ENCODE results near the gene TM9SF1. TPM values are rescaled to one million over a fixed set of nuclear protein-coding genes. Genes with fewer than 3 reads are reported as not detected.

Gene TM9SF1
- total and polyA plus RNA-seq, 10 donors = 4.7 to 53.6 (median 34.5) TPM

- intact Hi-C loops (cut with DNase I; ENCODE audit: low total_unique reads) = no loop called here
- peak; percentile 27 for DNase-seq
- peak overlapping the region in 7 of 8 donors; percentile 17 to 99 (median 63) for H3K27ac ChIP-seq
- no peaks in the 10 kb centered on the region for H3K9me3 ChIP-seq
- WGBS, 5 donors = 66 to 82% (median 70%) methylated on average over 3 of the region's 3 CpGs
- H3K4me1 ChIP-seq = peaks cover 24 to 85% (median 67%) of the 10 kb centered on the region in 6 donors
- peaks cover 30 to 86% (median 71%) of the 10 kb centered on the region in 6 donors for H3K36me3 ChIP-seq
- no peak for TF ChIP-seq POLR2A (IDR thresholded peaks at IDR 0.05)
- TF ChIP-seq POLR2AphosphoS5 (IDR thresholded peaks at IDR 0.05) = peak in 1 of 3 donors; percentile 64
- no peaks in the 10 kb centered on the region for H3K27me3 ChIP-seq (replicated peaks in 1 of 7)
- peak overlapping the region in 1 of 8 donors; percentile 11 for H3K4me3 ChIP-seq
These were observed 27.6 kb downstream of the TM9SF1 start for GRCh38 chr14:24167469-24168114.

- peak overlapping the region in 5 of 8 donors; percentile 17 to 99 (median 95) for H3K27ac ChIP-seq
These were observed 29.5 kb downstream of the TM9SF1 start for GRCh38 chr14:24165785-24166184.

GRCh38 chr14:24164518-24164991, 30.7 kb downstream of the TM9SF1 start:
- no peaks in the 10 kb centered on the region for H3K27me3 ChIP-seq (replicated peaks in 1 of 7)
- H3K4me3 ChIP-seq = no peak overlapping the region
- intact Hi-C loops (cut with DNase I; ENCODE audit: low total_unique reads) = no loop called here
- H3K27ac ChIP-seq = peak overlapping the region in 7 of 8 donors; percentile 13 to 99 (median 95)
- H3K4me1 ChIP-seq = peaks cover 31 to 83% (median 67%) of the 10 kb centered on the region in 6 donors
- WGBS, 5 donors = 92 to 96% (median 94%) methylated on average over 11 to 14 of the region's 14 CpGs
- TF ChIP-seq POLR2A (IDR thresholded peaks at IDR 0.05) (no peak), POLR2AphosphoS5 (IDR thresholded peaks at IDR 0.05) (no peak), CTCF (IDR thresholded peaks at IDR 0.05 in 8 of 11, conservative IDR thresholded peaks at IDR 0.05 in 3 of 11) (no peak)
- no peaks in the 10 kb centered on the region for H3K9me3 ChIP-seq
- H3K36me3 ChIP-seq = peaks cover 30 to 91% (median 75%) of the 10 kb centered on the region in 6 donors
- DNase-seq = peak; percentile 71

More at GRCh38 chr14:24165785-24166184, 29.5 kb downstream of the TM9SF1 start:
- peaks cover 25 to 80% (median 61%) of the 10 kb centered on the region in 6 donors for H3K4me1 ChIP-seq
- intact Hi-C loops (cut with DNase I; ENCODE audit: low total_unique reads) = no loop called here
- WGBS, 5 donors = 95 to 97% (median 95%) methylated on average over 5 of the region's 5 CpGs
- no peaks in the 10 kb centered on the region for H3K27me3 ChIP-seq (replicated peaks in 1 of 7)
- DNase-seq = no peak
- no peaks in the 10 kb centered on the region for H3K9me3 ChIP-seq
- H3K36me3 ChIP-seq = peaks cover 30 to 91% (median 73%) of the 10 kb centered on the region in 6 donors
- no peak for TF ChIP-seq CTCF (IDR thresholded peaks at IDR 0.05 in 8 of 11, conservative IDR thresholded peaks at IDR 0.05 in 3 of 11)
- no peak for TF ChIP-seq POLR2A (IDR thresholded peaks at IDR 0.05)
- TF ChIP-seq POLR2AphosphoS5 (IDR thresholded peaks at IDR 0.05) = no peak
- H3K4me3 ChIP-seq = no peak overlapping the region

- Histone ChIP-seq H3K9me3 (no peaks in the 10 kb centered on the region), H3K27me3 (replicated peaks in 1 of 7) (no peaks in the 10 kb centered on the region), H3K4me3 (peak overlapping the region; percentile 67 to 96 (median 78)), H3K27ac (peak overlapping the region; percentile 92 to 99 (median 97)), H3K4me1 (peaks cover 31 to 87% (median 69%) of the 10 kb centered on the region in 6 donors), H3K36me3 (peaks cover 30 to 91% (median 77%) of the 10 kb centered on the region in 6 donors)
- no peak for TF ChIP-seq CTCF (IDR thresholded peaks at IDR 0.05 in 8 of 11, conservative IDR thresholded peaks at IDR 0.05 in 3 of 11)
- TF ChIP-seq POLR2AphosphoS5 (IDR thresholded peaks at IDR 0.05) = no peak
- no peak for TF ChIP-seq POLR2A (IDR thresholded peaks at IDR 0.05)
- 24 to 55% (median 44%) methylated on average over 6 to 8 of the region's 8 CpGs for WGBS, 5 donors
- intact Hi-C loops (cut with DNase I; ENCODE audit: low total_unique reads) = no loop called here
- DNase-seq = no peak
These were observed 33.1 kb downstream of the TM9SF1 start for GRCh38 chr14:24162093-24162492.
